Measurements from ENCODE around the gene DOCK9. TPM values are rescaled to one million over a fixed set of nuclear protein-coding genes. Genes with fewer than 3 reads are reported as not detected.

DOCK9 gene
- total RNA-seq, 1 donor from 2014 or later, result 25.5 TPM

GRCh38 chr13:98970330-98970729, 7.5 kb downstream of the DOCK9 start:
- H3K9me3 Mint-ChIP-seq, result no peaks in the 10 kb centered on the region
- CTCF ChIA-PET, result no interaction called here
- no peak overlapping the region for H3K4me3 Mint-ChIP-seq
- no peak overlapping the region for H3K27ac Mint-ChIP-seq
- POLR2A ChIA-PET, result no interaction called here
- no peak for TF ChIP-seq CTCF (IDR thresholded peaks at IDR 0.05)
- no peaks in the 10 kb centered on the region for H3K36me3 Mint-ChIP-seq (ENCODE audit: low read depth)
- ATAC-seq (ENCODE audit: low read depth), result no peak
- intact Hi-C loops (cut with micrococcal nuclease), result no loop called here
- H3K4me1 Mint-ChIP-seq, result peaks cover 12% of the 10 kb centered on the region
- DNase-seq, result no peak
- H3K27me3 Mint-ChIP-seq, result no peaks in the 10 kb centered on the region

GRCh38 chr13:98967491-98967890, 10.4 kb downstream of the DOCK9 start:
- ATAC-seq (ENCODE audit: low read depth) (no peak), DNase-seq (no peak)
- Mint-ChIP-seq H3K4me3 (no peak overlapping the region), H3K27ac (no peak overlapping the region), H3K4me1 (no peaks in the 10 kb centered on the region), H3K27me3 (no peaks in the 10 kb centered on the region), H3K9me3 (no peaks in the 10 kb centered on the region), H3K36me3 (ENCODE audit: low read depth) (no peaks in the 10 kb centered on the region)
- no peak for TF ChIP-seq CTCF (IDR thresholded peaks at IDR 0.05)
- ChIA-PET CTCF (no interaction called here), POLR2A (no interaction called here)
- intact Hi-C loops (cut with micrococcal nuclease), result no loop called here

- Mint-ChIP-seq H3K4me3 (no peak overlapping the region), H3K36me3 (ENCODE audit: low read depth) (no peaks in the 10 kb centered on the region), H3K9me3 (no peaks in the 10 kb centered on the region), H3K27ac (no peak overlapping the region), H3K27me3 (no peaks in the 10 kb centered on the region), H3K4me1 (no peaks in the 10 kb centered on the region)
- DNase-seq, result no peak
- ChIA-PET CTCF (no interaction called here), POLR2A (no interaction called here)
- intact Hi-C loops (cut with micrococcal nuclease), result no loop called here
- no peak for TF ChIP-seq CTCF (IDR thresholded peaks at IDR 0.05)
- ATAC-seq (ENCODE audit: low read depth), result no peak
These were observed 11.8 kb downstream of the DOCK9 start for GRCh38 chr13:98966019-98966418.

- Mint-ChIP-seq H3K4me1 (no peaks in the 10 kb centered on the region), H3K27me3 (no peaks in the 10 kb centered on the region), H3K27ac (no peak overlapping the region), H3K4me3 (no peak overlapping the region), H3K36me3 (ENCODE audit: low read depth) (no peaks in the 10 kb centered on the region), H3K9me3 (no peaks in the 10 kb centered on the region)
- intact Hi-C loops (cut with micrococcal nuclease), result no loop called here
- DNase-seq, result no peak
- CTCF ChIA-PET, result no interaction called here
- ATAC-seq (ENCODE audit: low read depth), result no peak
- POLR2A ChIA-PET, result no interaction called here
- TF ChIP-seq CTCF (IDR thresholded peaks at IDR 0.05), result no peak
These were observed 12.5 kb downstream of the DOCK9 start for GRCh38 chr13:98965325-98965724.

GRCh38 chr13:98963917-98964316, 13.9 kb downstream of the DOCK9 start:
- intact Hi-C loops (cut with micrococcal nuclease), result no loop called here
- Mint-ChIP-seq H3K27ac (no peak overlapping the region), H3K36me3 (ENCODE audit: low read depth) (no peaks in the 10 kb centered on the region), H3K4me3 (no peak overlapping the region), H3K9me3 (no peaks in the 10 kb centered on the region), H3K27me3 (no peaks in the 10 kb centered on the region), H3K4me1 (no peaks in the 10 kb centered on the region)
- ChIA-PET POLR2A (no interaction called here), CTCF (no interaction called here)
- ATAC-seq (ENCODE audit: low read depth) (no peak), DNase-seq (no peak)
- TF ChIP-seq CTCF (IDR thresholded peaks at IDR 0.05), result no peak
